Liver (tissue), 9 donors: ENCODE data around the gene PPP1R16B. TPM values are rescaled to one million over a fixed set of nuclear protein-coding genes. Genes with fewer than 3 reads are reported as not detected.

ENCODE experiments used
- DNase-seq: peaks from one replicate; pipeline ENCODE4 v3.0.0-alpha.2; 2017; ENCODE audit warnings: low spot score
- H3K27ac ChIP-seq, 2 donors: one replicate each; pipeline ENCODE4 v1.7.0; 2013; ENCODE audit warnings: inconsistent platforms in 2 of 2, low read length in 2 of 2, control low read depth in 1 of 2, low read depth in 1 of 2, mild to moderate bottlenecking in 1 of 2
- H3K27me3 ChIP-seq, 4 donors: one replicate each; pipeline versions ENCODE4 v1.6.1 to v1.7.0; 2013; ENCODE audit warnings: low read length in 3 of 4, inconsistent platforms in 1 of 4, mild to moderate bottlenecking in 1 of 4, moderate library complexity in 1 of 4; ENCODE audit not compliant: control insufficient read depth in 4 of 4, insufficient read depth in 4 of 4
- H3K36me3 ChIP-seq, 4 donors: one replicate each; pipeline versions ENCODE4 v1.6.1 to v1.7.0; 2013; ENCODE audit warnings: low read length in 3 of 4, mild to moderate bottlenecking in 3 of 4, low read depth in 1 of 4, moderate library complexity in 1 of 4; ENCODE audit not compliant: control insufficient read depth in 4 of 4, insufficient read depth in 3 of 4
- H3K4me1 ChIP-seq, 4 donors: one replicate each; pipeline versions ENCODE4 v1.6.1 to v1.7.0; 2013; ENCODE audit warnings: low read length in 3 of 4, mild to moderate bottlenecking in 3 of 4, moderate library complexity in 1 of 4; ENCODE audit not compliant: control insufficient read depth in 4 of 4, insufficient read depth in 4 of 4
- H3K4me3 ChIP-seq, 3 donors: one replicate each; pipeline versions ENCODE4 v1.6.1 to v1.7.0; 2013; ENCODE audit warnings: low read length in 3 of 3, control low read depth in 1 of 3, low read depth in 1 of 3, mild to moderate bottlenecking in 1 of 3
- H3K9ac ChIP-seq, 2 donors: one replicate each; pipeline ENCODE4 v1.7.0; 2013; ENCODE audit warnings: low read length in 2 of 2, mild to moderate bottlenecking in 2 of 2, moderate library complexity in 2 of 2, control low read depth in 1 of 2, low read depth in 1 of 2
- H3K9me3 ChIP-seq, 4 donors: one replicate each; pipeline versions ENCODE4 v1.6.1 to v1.7.0; 2013; ENCODE audit warnings: low read length in 3 of 4; ENCODE audit not compliant: control insufficient read depth in 4 of 4
- ATF3 ChIP-seq: IDR thresholded peaks from 2 replicates; pipeline ENCODE4 v1.6.1; 2016; ENCODE audit warnings: antibody characterized with exemption
- EGR1 ChIP-seq, 2 donors: IDR thresholded peaks; 2 replicates each; pipeline ENCODE4 v1.6.1; 2016 to 2018; ENCODE audit warnings: antibody characterized with exemption in 2 of 2, low read depth in 2 of 2
- FOXA1 ChIP-seq: IDR thresholded peaks from 2 replicates; pipeline ENCODE4 v1.6.1; 2016; ENCODE audit warnings: antibody characterized with exemption
- FOXA2 ChIP-seq: IDR thresholded peaks from 2 replicates; pipeline ENCODE4 v1.6.1; 2016; ENCODE audit warnings: antibody characterized with exemption
- GABPA ChIP-seq, 2 donors: IDR thresholded peaks in 1 of 2; conservative IDR thresholded peaks in 1 of 2; 2 replicates each; pipeline ENCODE4 v1.6.1; 2016; ENCODE audit warnings: antibody characterized with exemption in 2 of 2, mild to moderate bottlenecking in 1 of 2, moderate library complexity in 1 of 2
- HNF4A ChIP-seq, 2 donors: conservative IDR thresholded peaks; 2 replicates each; pipeline ENCODE4 v1.6.1; 2016; ENCODE audit warnings: antibody characterized with exemption in 2 of 2, mild to moderate bottlenecking in 2 of 2
- HNF4G ChIP-seq: IDR thresholded peaks from 2 replicates; pipeline ENCODE4 v1.6.1; 2016; ENCODE audit warnings: antibody characterized with exemption
- JUND ChIP-seq, 2 donors: IDR thresholded peaks; 2 replicates each; pipeline ENCODE4 v1.6.1; 2016; ENCODE audit warnings: antibody characterized with exemption in 2 of 2
- MAX ChIP-seq: IDR thresholded peaks from 2 replicates; pipeline ENCODE4 v1.6.1; 2016; ENCODE audit warnings: antibody characterized with exemption
- NR2F2 ChIP-seq: IDR thresholded peaks from 2 replicates; pipeline ENCODE4 v1.6.1; 2016; ENCODE audit warnings: antibody characterized with exemption
- RAD21 ChIP-seq, 2 donors: IDR thresholded peaks; 2 replicates each; pipeline ENCODE4 v1.6.1; 2016; ENCODE audit warnings: antibody characterized with exemption in 2 of 2, mild to moderate bottlenecking in 2 of 2
- RXRA ChIP-seq, 2 donors: IDR thresholded peaks; 2 replicates each; pipeline ENCODE4 v1.6.1; 2017 to 2018; ENCODE audit warnings: antibody characterized with exemption in 2 of 2, mild to moderate bottlenecking in 1 of 2
- SP1 ChIP-seq: IDR thresholded peaks from 2 replicates; pipeline ENCODE4 v1.6.1; 2018; ENCODE audit warnings: antibody characterized with exemption, mild to moderate bottlenecking
- TAF1 ChIP-seq: conservative IDR thresholded peaks from 2 replicates; pipeline ENCODE4 v1.6.1; 2016; ENCODE audit warnings: antibody characterized with exemption, mild to moderate bottlenecking
- ZBTB33 ChIP-seq: IDR thresholded peaks from 2 replicates; pipeline ENCODE4 v1.6.1; 2016; ENCODE audit warnings: antibody characterized with exemption
- WGBS: extraction: QIAGEN DNeasy Blood & Tissue Kit; methylation state at CpG from one replicate; pipeline ENCODE4 v1.1.7; 2013; 5-methylcytosine and 5-hydroxymethylcytosine counted together
- polyA plus RNA-seq, 2 donors: library from polyadenylated mRNA; stranded (reverse) in 1 of 2; unstranded in 1 of 2; fragments of 200-250 nt in 1 of 2; fragments of >200 nt in 1 of 2; fragmentation: Nextera tagmentation in 1 of 2; extraction: Ambion mirVana in 1 of 2; gene quantifications; one replicate each; pipeline versions ENCODE4 v1.2.1 to v1.2.3, GENCODE V29; 2013 to 2015
- total RNA-seq, 2 donors: library from RNA; depleted of rRNA; stranded (reverse); fragments of >200 nt; gene quantifications; one replicate each; pipeline ENCODE4 v1.2.3, GENCODE V29; 2014
- TF ChIP-seq, protein P1 (sequence below): IDR thresholded peaks from 2 replicates; pipeline ENCODE4 v1.6.1; 2016; ENCODE audit warnings: antibody characterized with exemption, mild to moderate bottlenecking
- TF ChIP-seq, protein P2 (sequence below): fragments of 150-350 bp; IDR thresholded peaks from 2 replicates; pipeline ENCODE4 v1.5.1; 2017; ENCODE audit warnings: improper control_type of control experiment, low read depth, low read length; ENCODE audit not compliant: missing input control
- donor health status: healthy.
- donor health status: healthy.
- donor health status: healthy.
- donor health status: healthy.
- donor health status: healthy.

Gene PPP1R16B
- total and polyA plus RNA-seq, 4 donors, result 0.84 to 5.7 (median 1.2) TPM

DNA sequence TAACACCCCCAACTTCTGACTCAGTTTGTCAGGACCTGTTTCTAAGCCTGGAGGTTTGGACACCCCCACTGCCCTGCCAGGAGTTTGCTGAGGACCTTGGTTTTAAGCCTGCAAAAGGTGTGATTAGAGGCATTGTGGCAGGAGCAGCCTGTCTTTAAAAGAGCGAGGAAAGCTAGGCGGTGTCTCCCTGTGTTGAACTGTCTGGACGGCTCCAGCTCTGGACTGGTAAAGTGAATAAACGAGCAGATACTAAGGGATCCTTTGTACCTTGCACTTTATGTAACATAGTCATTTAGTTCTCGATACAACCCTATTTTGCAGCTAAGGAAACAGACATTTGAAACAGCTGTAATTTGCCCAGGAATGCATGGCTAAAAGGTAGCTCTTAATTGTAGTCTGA, 135.1 kb downstream of the PPP1R16B start:
- TF ChIP-seq MAX (no peak), FOXA1 (no peak), ZBTB33 (no peak), HNF4G (no peak), GABPA (IDR thresholded peaks at IDR 0.05 in 1 of 2, conservative IDR thresholded peaks at IDR 0.05 in 1 of 2) (no peak), NR2F2 (no peak), RAD21 (IDR thresholded peaks at IDR 0.05) (no peak), HNF4A (conservative IDR thresholded peaks at IDR 0.05) (no peak), EGR1 (IDR thresholded peaks at IDR 0.05; ENCODE audit: low read depth in 2 of 2) (no peak), SP1 (no peak), RXRA (IDR thresholded peaks at IDR 0.05) (no peak), ATF3 (no peak), JUND (IDR thresholded peaks at IDR 0.05) (no peak), FOXA2 (no peak), TAF1 (no peak)
- TF ChIP-seq, protein P1, sequence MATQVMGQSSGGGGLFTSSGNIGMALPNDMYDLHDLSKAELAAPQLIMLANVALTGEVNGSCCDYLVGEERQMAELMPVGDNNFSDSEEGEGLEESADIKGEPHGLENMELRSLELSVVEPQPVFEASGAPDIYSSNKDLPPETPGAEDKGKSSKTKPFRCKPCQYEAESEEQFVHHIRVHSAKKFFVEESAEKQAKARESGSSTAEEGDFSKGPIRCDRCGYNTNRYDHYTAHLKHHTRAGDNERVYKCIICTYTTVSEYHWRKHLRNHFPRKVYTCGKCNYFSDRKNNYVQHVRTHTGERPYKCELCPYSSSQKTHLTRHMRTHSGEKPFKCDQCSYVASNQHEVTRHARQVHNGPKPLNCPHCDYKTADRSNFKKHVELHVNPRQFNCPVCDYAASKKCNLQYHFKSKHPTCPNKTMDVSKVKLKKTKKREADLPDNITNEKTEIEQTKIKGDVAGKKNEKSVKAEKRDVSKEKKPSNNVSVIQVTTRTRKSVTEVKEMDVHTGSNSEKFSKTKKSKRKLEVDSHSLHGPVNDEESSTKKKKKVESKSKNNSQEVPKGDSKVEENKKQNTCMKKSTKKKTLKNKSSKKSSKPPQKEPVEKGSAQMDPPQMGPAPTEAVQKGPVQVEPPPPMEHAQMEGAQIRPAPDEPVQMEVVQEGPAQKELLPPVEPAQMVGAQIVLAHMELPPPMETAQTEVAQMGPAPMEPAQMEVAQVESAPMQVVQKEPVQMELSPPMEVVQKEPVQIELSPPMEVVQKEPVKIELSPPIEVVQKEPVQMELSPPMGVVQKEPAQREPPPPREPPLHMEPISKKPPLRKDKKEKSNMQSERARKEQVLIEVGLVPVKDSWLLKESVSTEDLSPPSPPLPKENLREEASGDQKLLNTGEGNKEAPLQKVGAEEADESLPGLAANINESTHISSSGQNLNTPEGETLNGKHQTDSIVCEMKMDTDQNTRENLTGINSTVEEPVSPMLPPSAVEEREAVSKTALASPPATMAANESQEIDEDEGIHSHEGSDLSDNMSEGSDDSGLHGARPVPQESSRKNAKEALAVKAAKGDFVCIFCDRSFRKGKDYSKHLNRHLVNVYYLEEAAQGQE, result no peak
- TF ChIP-seq, protein P2, sequence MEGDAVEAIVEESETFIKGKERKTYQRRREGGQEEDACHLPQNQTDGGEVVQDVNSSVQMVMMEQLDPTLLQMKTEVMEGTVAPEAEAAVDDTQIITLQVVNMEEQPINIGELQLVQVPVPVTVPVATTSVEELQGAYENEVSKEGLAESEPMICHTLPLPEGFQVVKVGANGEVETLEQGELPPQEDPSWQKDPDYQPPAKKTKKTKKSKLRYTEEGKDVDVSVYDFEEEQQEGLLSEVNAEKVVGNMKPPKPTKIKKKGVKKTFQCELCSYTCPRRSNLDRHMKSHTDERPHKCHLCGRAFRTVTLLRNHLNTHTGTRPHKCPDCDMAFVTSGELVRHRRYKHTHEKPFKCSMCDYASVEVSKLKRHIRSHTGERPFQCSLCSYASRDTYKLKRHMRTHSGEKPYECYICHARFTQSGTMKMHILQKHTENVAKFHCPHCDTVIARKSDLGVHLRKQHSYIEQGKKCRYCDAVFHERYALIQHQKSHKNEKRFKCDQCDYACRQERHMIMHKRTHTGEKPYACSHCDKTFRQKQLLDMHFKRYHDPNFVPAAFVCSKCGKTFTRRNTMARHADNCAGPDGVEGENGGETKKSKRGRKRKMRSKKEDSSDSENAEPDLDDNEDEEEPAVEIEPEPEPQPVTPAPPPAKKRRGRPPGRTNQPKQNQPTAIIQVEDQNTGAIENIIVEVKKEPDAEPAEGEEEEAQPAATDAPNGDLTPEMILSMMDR, result no peak

More for the DNA sequence above, 135.1 kb downstream of the PPP1R16B start:
- Histone ChIP-seq H3K9ac (no peak overlapping the region), H3K27me3 (no peaks in the 10 kb centered on the region), H3K4me3 (no peak overlapping the region), H3K9me3 (no peaks in the 10 kb centered on the region), H3K4me1 (no peaks in the 10 kb centered on the region), H3K27ac (no peak overlapping the region), H3K36me3 (no peaks in the 10 kb centered on the region)
- DNase-seq, result no peak
- WGBS, result 83% methylated on average over 5 of the region's 5 CpGs
